ENCODE data around the gene PTPRF.

PTPRF gene

GRCh38 chr1:43536196-43536863 lies 5.6 kb downstream of the PTPRF start:
- TF ChIP-seq, protein P1, sequence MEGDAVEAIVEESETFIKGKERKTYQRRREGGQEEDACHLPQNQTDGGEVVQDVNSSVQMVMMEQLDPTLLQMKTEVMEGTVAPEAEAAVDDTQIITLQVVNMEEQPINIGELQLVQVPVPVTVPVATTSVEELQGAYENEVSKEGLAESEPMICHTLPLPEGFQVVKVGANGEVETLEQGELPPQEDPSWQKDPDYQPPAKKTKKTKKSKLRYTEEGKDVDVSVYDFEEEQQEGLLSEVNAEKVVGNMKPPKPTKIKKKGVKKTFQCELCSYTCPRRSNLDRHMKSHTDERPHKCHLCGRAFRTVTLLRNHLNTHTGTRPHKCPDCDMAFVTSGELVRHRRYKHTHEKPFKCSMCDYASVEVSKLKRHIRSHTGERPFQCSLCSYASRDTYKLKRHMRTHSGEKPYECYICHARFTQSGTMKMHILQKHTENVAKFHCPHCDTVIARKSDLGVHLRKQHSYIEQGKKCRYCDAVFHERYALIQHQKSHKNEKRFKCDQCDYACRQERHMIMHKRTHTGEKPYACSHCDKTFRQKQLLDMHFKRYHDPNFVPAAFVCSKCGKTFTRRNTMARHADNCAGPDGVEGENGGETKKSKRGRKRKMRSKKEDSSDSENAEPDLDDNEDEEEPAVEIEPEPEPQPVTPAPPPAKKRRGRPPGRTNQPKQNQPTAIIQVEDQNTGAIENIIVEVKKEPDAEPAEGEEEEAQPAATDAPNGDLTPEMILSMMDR (IDR thresholded peaks at IDR 0.05; ENCODE audit: borderline replicate concordance, control extremely low read depth, extremely low read depth, insufficient read depth, missing control alignments) = no peak
- in situ Hi-C loops (cut with MboI; ENCODE audit: low sequenced_read_pairs, unreplicated experiment) = loop anchor here (25.0 kb wide), 1 partner anchor 401 kb away; the partner anchor contains the start of genes ARTN and IPO13
- no peak for DNase-seq (ENCODE audit: low spot score)

- DNase-seq (ENCODE audit: low spot score) = no peak
- in situ Hi-C loops (cut with MboI; ENCODE audit: low sequenced_read_pairs, unreplicated experiment) = loop anchor here (25.0 kb wide), 1 partner anchor 400 kb away; the partner anchor contains the start of genes ARTN and IPO13
These were observed 6.2 kb downstream of the PTPRF start for GRCh38 chr1:43536864-43537358.

DNA sequence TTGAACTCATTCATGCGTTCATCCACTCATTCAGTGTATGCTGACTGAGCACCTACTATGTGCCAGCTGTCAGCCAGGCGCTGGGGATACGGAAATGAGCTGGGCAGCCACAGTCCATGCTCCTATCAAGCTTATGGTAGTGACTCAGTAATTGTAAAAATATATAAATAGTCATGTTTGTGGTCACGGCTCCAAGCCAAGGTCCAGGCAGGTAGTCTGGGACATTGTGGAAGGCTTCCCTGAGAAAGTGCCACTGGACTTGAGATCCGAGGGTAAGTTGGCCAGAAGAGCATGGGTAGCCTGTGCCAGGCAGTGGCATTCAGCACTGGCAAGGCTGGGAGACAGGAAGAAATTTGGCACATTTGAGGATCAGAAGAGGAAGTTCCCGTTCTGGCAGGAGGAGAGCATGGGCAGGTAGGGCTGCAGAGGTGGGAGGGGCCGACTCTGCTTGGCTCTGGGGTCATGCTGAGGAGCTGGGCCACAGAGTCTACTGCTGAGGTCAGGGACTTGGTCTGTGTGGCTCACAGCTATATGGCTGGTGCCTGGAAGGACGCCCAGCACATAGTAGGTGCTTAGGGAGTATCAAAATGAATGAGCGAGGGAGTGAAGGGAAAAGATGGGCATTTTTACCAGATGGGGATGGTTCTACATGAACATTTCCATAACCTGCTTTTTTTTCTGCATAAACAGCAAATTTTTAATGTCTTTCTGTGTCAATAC lies 6.9 kb downstream of the PTPRF start:
- TF ChIP-seq, protein P1 (IDR thresholded peaks at IDR 0.05; ENCODE audit: borderline replicate concordance, control extremely low read depth, extremely low read depth, insufficient read depth, missing control alignments) = no peak
- no peak for DNase-seq (ENCODE audit: low spot score)
- in situ Hi-C loops (cut with MboI; ENCODE audit: low sequenced_read_pairs, unreplicated experiment) = loop anchor here (25.0 kb wide), 1 partner anchor 400 kb away; the partner anchor contains the start of genes ARTN and IPO13

More at GRCh38 chr1:43536864-43537358, 6.2 kb downstream of the PTPRF start:
- TF ChIP-seq, protein P1 (IDR thresholded peaks at IDR 0.05; ENCODE audit: borderline replicate concordance, control extremely low read depth, extremely low read depth, insufficient read depth, missing control alignments) = no peak

- TF ChIP-seq, protein P1 (IDR thresholded peaks at IDR 0.05; ENCODE audit: borderline replicate concordance, control extremely low read depth, extremely low read depth, insufficient read depth, missing control alignments) = no peak
These were observed 7.4 kb downstream of the PTPRF start for GRCh38 chr1:43538143-43538487.

GRCh38 chr1:43538969-43539368 lies 8.3 kb downstream of the PTPRF start:
- TF ChIP-seq, protein P1 (IDR thresholded peaks at IDR 0.05; ENCODE audit: borderline replicate concordance, control extremely low read depth, extremely low read depth, insufficient read depth, missing control alignments) = no peak
- in situ Hi-C loops (cut with MboI; ENCODE audit: low sequenced_read_pairs, unreplicated experiment) = loop anchor here (25.0 kb wide), 1 partner anchor 398 kb away; the partner anchor contains the start of genes ARTN and IPO13
- DNase-seq (ENCODE audit: low spot score) = no peak

More at GRCh38 chr1:43538143-43538487, 7.4 kb downstream of the PTPRF start:
- in situ Hi-C loops (cut with MboI; ENCODE audit: low sequenced_read_pairs, unreplicated experiment) = loop anchor here (25.0 kb wide), 1 partner anchor 399 kb away; the partner anchor contains the start of genes ARTN and IPO13
- DNase-seq (ENCODE audit: low spot score) = no peak

DNA sequence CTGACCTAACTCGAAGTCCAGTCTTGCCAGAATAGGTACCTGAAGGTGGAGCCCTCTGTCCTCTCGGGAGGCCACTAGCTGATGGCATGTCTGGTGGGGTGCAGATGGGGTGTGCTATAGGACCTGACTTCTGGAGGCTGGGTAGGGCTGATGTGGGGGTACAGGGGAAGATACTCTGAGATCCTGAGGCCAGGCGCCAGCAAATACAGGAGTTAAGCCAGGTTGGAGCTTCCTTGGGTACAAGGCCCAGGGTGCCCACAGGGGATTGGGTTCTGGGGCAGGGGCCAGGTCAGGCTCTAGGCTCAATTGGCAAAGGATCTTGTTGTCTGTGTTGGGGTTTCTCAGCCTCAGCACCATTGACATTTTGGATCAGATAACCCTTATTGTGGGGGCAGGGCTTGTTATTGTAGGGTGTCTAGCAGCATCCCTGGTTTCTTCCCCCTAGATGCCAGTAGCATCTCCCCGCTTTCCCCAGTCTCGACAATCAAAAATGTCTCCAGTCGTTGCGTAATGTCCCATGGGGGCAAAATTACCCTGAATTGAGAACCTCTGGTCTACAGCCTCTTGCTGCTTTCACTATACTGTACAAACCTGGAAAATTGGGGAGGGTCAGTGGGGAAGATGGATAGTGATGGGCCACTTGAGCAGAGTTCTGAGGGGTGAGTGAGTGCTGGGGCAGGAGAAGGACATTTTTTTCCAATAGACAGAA lies 9.2 kb downstream of the PTPRF start:
- TF ChIP-seq, protein P1 (IDR thresholded peaks at IDR 0.05; ENCODE audit: borderline replicate concordance, control extremely low read depth, extremely low read depth, insufficient read depth, missing control alignments) = no peak
- DNase-seq (ENCODE audit: low spot score) = no peak
- in situ Hi-C loops (cut with MboI; ENCODE audit: low sequenced_read_pairs, unreplicated experiment) = loop anchor here (25.0 kb wide), 1 partner anchor 397 kb away; the partner anchor contains the start of genes ARTN and IPO13
